Adipocyte (in vitro differentiated cells): Measurements from ENCODE around the gene CHSY1.

Source experiments
- DNase-seq: peaks from one replicate; pipeline ENCODE4 v3.0.0-alpha.2; 2015; ENCODE audit warnings: low read depth
- H3K27me3 ChIP-seq: replicated peaks from 2 replicates; pipeline ENCODE4 v1.7.0; 2013; ENCODE audit warnings: mild to moderate bottlenecking, low read length, moderate library complexity; ENCODE audit not compliant: control insufficient read depth, insufficient read depth
- H3K36me3 ChIP-seq: 2 replicates; pipeline ENCODE4 v1.7.0; 2013; ENCODE audit warnings: low read length, mild to moderate bottlenecking, moderate library complexity; ENCODE audit not compliant: control insufficient read depth, insufficient read depth, severe bottlenecking
- H3K4me1 ChIP-seq: 2 replicates; pipeline ENCODE4 v1.7.0; 2013; ENCODE audit warnings: mild to moderate bottlenecking, low read length, moderate library complexity; ENCODE audit not compliant: control insufficient read depth, insufficient read depth
- H3K4me3 ChIP-seq: 2 replicates; pipeline ENCODE4 v1.7.0; 2013; ENCODE audit warnings: mild to moderate bottlenecking, low read length, moderate library complexity
- H3K9ac ChIP-seq: 2 replicates; pipeline ENCODE4 v1.7.0; 2013; ENCODE audit warnings: mild to moderate bottlenecking, low read length, moderate library complexity
- H3K9me3 ChIP-seq: 2 replicates; pipeline ENCODE4 v1.7.0; 2013; ENCODE audit warnings: mild to moderate bottlenecking, low read length, moderate library complexity; ENCODE audit not compliant: control insufficient read depth

The CHSY1 gene

GRCh38 chr15:101266787-101267186, 14.9 kb upstream of the CHSY1 start:
- no peak for DNase-seq
- Histone ChIP-seq H3K9me3 (no peaks in the 10 kb centered on the region), H3K9ac (peak overlapping the region; percentile 42), H3K27me3 (no peaks in the 10 kb centered on the region), H3K4me1 (peaks cover 36% of the 10 kb centered on the region), H3K4me3 (peak overlapping the region; percentile 33), H3K36me3 (peaks cover 28% of the 10 kb centered on the region)

GRCh38 chr15:101266034-101266433, 14.2 kb upstream of the CHSY1 start:
- Histone ChIP-seq H3K27me3 (no peaks in the 10 kb centered on the region), H3K9me3 (no peaks in the 10 kb centered on the region), H3K4me3 (no peak overlapping the region), H3K9ac (no peak overlapping the region), H3K4me1 (peaks cover 36% of the 10 kb centered on the region), H3K36me3 (peaks cover 21% of the 10 kb centered on the region)
- no peak for DNase-seq

GRCh38 chr15:101264911-101265641, 13.2 kb upstream of the CHSY1 start:
- H3K4me3 ChIP-seq = no peak overlapping the region
- H3K36me3 ChIP-seq = peaks cover 11% of the 10 kb centered on the region
- H3K4me1 ChIP-seq = peaks cover 36% of the 10 kb centered on the region
- no peaks in the 10 kb centered on the region for H3K27me3 ChIP-seq
- DNase-seq = no peak
- no peaks in the 10 kb centered on the region for H3K9me3 ChIP-seq
- no peak overlapping the region for H3K9ac ChIP-seq

- no peak overlapping the region for H3K9ac ChIP-seq
- DNase-seq = no peak
- H3K9me3 ChIP-seq = no peaks in the 10 kb centered on the region
- peaks cover 36% of the 10 kb centered on the region for H3K4me1 ChIP-seq
- no peak overlapping the region for H3K4me3 ChIP-seq
- H3K27me3 ChIP-seq = no peaks in the 10 kb centered on the region
- peaks cover under 1% of the 10 kb centered on the region for H3K36me3 ChIP-seq
Observed at GRCh38 chr15:101264011-101264410, 12.2 kb upstream of the CHSY1 start.

GRCh38 chr15:101262551-101262950, 10.7 kb upstream of the CHSY1 start:
- Histone ChIP-seq H3K36me3 (no peaks in the 10 kb centered on the region), H3K9ac (no peak overlapping the region), H3K9me3 (no peaks in the 10 kb centered on the region), H3K4me3 (no peak overlapping the region), H3K4me1 (peaks cover 35% of the 10 kb centered on the region), H3K27me3 (no peaks in the 10 kb centered on the region)
- DNase-seq = no peak

- Histone ChIP-seq H3K4me3 (no peak overlapping the region), H3K4me1 (peaks cover 5% of the 10 kb centered on the region)
- DNase-seq = peak; percentile 89
Observed at GRCh38 chr15:101258238-101259144, 6.6 kb upstream of the CHSY1 start.

GRCh38 chr15:101256757-101257156, 4.9 kb upstream of the CHSY1 start:
- no peaks in the 10 kb centered on the region for H3K36me3 ChIP-seq
- H3K4me1 ChIP-seq = peaks cover 11% of the 10 kb centered on the region
- H3K27me3 ChIP-seq = no peaks in the 10 kb centered on the region
- no peak overlapping the region for H3K9ac ChIP-seq
- DNase-seq = no peak
- no peaks in the 10 kb centered on the region for H3K9me3 ChIP-seq
- H3K4me3 ChIP-seq = no peak overlapping the region

More at GRCh38 chr15:101258238-101259144, 6.6 kb upstream of the CHSY1 start:
- Histone ChIP-seq H3K9ac (no peak overlapping the region), H3K9me3 (no peaks in the 10 kb centered on the region), H3K27me3 (no peaks in the 10 kb centered on the region), H3K36me3 (no peaks in the 10 kb centered on the region)

GRCh38 chr15:101255615-101256241, 3.9 kb upstream of the CHSY1 start:
- DNase-seq = no peak
- H3K4me1 ChIP-seq = peaks cover 11% of the 10 kb centered on the region
- H3K27me3 ChIP-seq = no peaks in the 10 kb centered on the region
- no peak overlapping the region for H3K9ac ChIP-seq
- no peak overlapping the region for H3K4me3 ChIP-seq
- no peaks in the 10 kb centered on the region for H3K9me3 ChIP-seq
- no peaks in the 10 kb centered on the region for H3K36me3 ChIP-seq

- Histone ChIP-seq H3K27me3 (no peaks in the 10 kb centered on the region), H3K9me3 (no peaks in the 10 kb centered on the region), H3K36me3 (no peaks in the 10 kb centered on the region), H3K4me3 (no peak overlapping the region), H3K9ac (no peak overlapping the region), H3K4me1 (peaks cover 13% of the 10 kb centered on the region)
- DNase-seq = no peak
Observed at GRCh38 chr15:101255051-101255395, 3.2 kb upstream of the CHSY1 start.

GRCh38 chr15:101254157-101255050, 2.6 kb upstream of the CHSY1 start:
- no peak overlapping the region for H3K4me3 ChIP-seq
- H3K9me3 ChIP-seq = no peaks in the 10 kb centered on the region
- DNase-seq = no peak
- H3K27me3 ChIP-seq = no peaks in the 10 kb centered on the region
- peaks cover 19% of the 10 kb centered on the region for H3K4me1 ChIP-seq
- no peak overlapping the region for H3K9ac ChIP-seq
- H3K36me3 ChIP-seq = no peaks in the 10 kb centered on the region
